ENCODE results near the gene EFCAB6. TPM values are rescaled to one million over a fixed set of nuclear protein-coding genes. Genes with fewer than 3 reads are reported as not detected.

EFCAB6 gene
- total RNA-seq, 1 donor: 0.86 TPM

- DNase-seq (ENCODE audit: low read depth): no peak
- TF ChIP-seq CTCF (IDR thresholded peaks at IDR 0.05; ENCODE audit: insufficient read depth, low read depth, low read length): no peak
- H3K4me3 ChIP-seq (ENCODE audit: low read depth, low read length): no peak overlapping the region
Observed at GRCh38 chr22:43521716-43522115, 290.4 kb downstream of the EFCAB6 start.

GRCh38 chr22:43520632-43521039, 291.5 kb downstream of the EFCAB6 start:
- no peak for TF ChIP-seq CTCF (IDR thresholded peaks at IDR 0.05; ENCODE audit: insufficient read depth, low read depth, low read length)
- no peak for DNase-seq (ENCODE audit: low read depth)
- H3K4me3 ChIP-seq (ENCODE audit: low read depth, low read length): no peak overlapping the region

DNA sequence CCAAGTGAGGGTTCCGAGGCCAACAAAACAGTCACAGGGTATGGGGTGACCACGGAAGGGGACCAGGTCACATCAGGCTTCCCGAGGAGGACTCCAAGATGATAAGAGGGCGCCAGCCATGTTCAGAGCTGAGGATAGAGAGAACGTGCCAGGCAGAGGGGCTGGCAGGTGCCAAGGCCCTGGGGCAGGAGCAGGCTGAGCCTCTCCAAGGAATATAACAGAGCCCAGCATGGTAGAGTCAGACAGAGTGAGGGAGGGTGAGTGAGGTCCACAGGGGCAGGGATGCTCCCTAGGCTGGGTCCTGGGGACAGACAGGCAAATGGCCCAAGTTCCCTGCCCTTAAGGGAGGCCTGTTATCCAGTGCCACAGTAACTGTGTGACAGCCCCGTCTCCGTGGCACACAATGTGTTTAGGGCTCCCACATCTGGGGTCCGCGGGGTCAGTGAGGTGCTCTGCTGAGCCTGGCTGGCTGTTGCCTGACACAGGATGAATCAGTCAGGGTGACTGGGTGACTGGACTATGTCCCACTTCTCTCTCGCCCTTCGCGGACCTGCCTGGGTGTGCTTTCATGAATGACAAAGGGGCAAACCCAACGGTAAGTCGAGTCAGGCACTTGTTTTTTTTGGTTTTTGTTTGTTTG, 295.0 kb downstream of the EFCAB6 start:
- no peak for TF ChIP-seq CTCF (IDR thresholded peaks at IDR 0.05; ENCODE audit: insufficient read depth, low read depth, low read length)
- no peak overlapping the region for H3K4me3 ChIP-seq (ENCODE audit: low read depth, low read length)
- DNase-seq (ENCODE audit: low read depth): no peak

- H3K4me3 ChIP-seq (ENCODE audit: low read depth, low read length): no peak overlapping the region
- no peak for TF ChIP-seq CTCF (IDR thresholded peaks at IDR 0.05; ENCODE audit: insufficient read depth, low read depth, low read length)
- DNase-seq (ENCODE audit: low read depth): no peak
Observed at GRCh38 chr22:43516386-43516785, 295.7 kb downstream of the EFCAB6 start.

- DNase-seq (ENCODE audit: low read depth): no peak
- no peak overlapping the region for H3K4me3 ChIP-seq (ENCODE audit: low read depth, low read length)
- no peak for TF ChIP-seq CTCF (IDR thresholded peaks at IDR 0.05; ENCODE audit: insufficient read depth, low read depth, low read length)
Observed at GRCh38 chr22:43515902-43516301, 296.2 kb downstream of the EFCAB6 start.

DNA sequence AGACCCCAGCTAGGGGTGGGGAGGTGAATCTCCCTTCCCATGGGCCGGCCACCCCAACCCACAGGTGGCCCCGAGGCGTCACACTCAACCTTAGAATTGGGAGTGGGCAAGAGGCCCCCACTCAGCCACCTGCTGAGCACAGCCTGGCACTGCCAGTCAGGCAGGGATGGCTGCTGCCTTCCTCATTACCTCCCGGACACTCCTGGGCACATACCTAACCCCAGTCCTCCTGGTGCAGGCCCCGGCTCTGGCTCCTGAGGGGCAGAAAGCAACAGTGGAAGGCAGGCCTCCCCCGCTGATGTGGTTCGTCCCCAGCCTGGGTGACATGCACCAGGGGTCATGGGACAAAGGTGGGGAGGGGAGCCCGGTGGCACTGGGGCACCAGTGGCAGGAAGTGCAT, 296.7 kb downstream of the EFCAB6 start:
- TF ChIP-seq CTCF (IDR thresholded peaks at IDR 0.05; ENCODE audit: insufficient read depth, low read depth, low read length): no peak
- H3K4me3 ChIP-seq (ENCODE audit: low read depth, low read length): no peak overlapping the region
- DNase-seq (ENCODE audit: low read depth): no peak

Measured in fibroblast of villous mesenchyme (primary cell).